ENCODE data around the gene FRZB. TPM values are rescaled to one million over a fixed set of nuclear protein-coding genes. Genes with fewer than 3 reads are reported as not detected.

The FRZB gene
- total RNA-seq, 1 experiment from 2014 or later: 1.9 TPM

DNA sequence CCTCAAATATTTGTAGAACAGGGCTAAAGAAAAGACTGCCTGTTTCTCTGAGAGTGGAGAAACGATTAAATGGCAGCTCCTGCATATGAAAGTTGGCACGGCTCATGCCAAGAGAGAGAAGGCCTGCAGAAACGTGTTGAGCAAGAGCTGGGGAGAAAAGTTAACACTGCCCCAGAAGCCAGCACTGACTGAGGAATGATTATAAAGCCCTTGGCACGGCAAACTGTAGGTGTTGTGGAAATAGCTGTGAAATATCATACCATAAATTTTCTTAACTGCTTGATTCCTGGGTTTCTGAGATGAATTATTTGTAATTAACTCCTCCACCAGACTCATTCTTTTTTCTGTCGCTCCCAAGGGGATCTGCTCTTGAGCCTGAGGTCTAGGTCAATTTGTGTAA, 4.3 kb downstream of the FRZB start:
- Mint-ChIP-seq H3K36me3 (no peaks in the 10 kb centered on the region), H3K4me3 (no peak overlapping the region), H3K9me3 (no peaks in the 10 kb centered on the region), H3K27ac (no peak overlapping the region), H3K27me3 (ENCODE audit: low read depth) (peaks cover 35% of the 10 kb centered on the region), H3K4me1 (peaks cover 7% of the 10 kb centered on the region)
- ATAC-seq (no peak), DNase-seq (ENCODE audit: low spot score) (no peak)
- TF ChIP-seq, protein P1, sequence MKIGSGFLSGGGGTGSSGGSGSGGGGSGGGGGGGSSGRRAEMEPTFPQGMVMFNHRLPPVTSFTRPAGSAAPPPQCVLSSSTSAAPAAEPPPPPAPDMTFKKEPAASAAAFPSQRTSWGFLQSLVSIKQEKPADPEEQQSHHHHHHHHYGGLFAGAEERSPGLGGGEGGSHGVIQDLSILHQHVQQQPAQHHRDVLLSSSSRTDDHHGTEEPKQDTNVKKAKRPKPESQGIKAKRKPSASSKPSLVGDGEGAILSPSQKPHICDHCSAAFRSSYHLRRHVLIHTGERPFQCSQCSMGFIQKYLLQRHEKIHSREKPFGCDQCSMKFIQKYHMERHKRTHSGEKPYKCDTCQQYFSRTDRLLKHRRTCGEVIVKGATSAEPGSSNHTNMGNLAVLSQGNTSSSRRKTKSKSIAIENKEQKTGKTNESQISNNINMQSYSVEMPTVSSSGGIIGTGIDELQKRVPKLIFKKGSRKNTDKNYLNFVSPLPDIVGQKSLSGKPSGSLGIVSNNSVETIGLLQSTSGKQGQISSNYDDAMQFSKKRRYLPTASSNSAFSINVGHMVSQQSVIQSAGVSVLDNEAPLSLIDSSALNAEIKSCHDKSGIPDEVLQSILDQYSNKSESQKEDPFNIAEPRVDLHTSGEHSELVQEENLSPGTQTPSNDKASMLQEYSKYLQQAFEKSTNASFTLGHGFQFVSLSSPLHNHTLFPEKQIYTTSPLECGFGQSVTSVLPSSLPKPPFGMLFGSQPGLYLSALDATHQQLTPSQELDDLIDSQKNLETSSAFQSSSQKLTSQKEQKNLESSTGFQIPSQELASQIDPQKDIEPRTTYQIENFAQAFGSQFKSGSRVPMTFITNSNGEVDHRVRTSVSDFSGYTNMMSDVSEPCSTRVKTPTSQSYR (CRISPR knock-in tag; IDR thresholded peaks at IDR 0.05): no peak
- no peak for TF ChIP-seq CREB1 (CRISPR knock-in tag; IDR thresholded peaks at IDR 0.05)
- TF ChIP-seq FOXK1 (CRISPR knock-in tag; IDR thresholded peaks at IDR 0.05): no peak
- TF ChIP-seq ZNF396 (CRISPR knock-in tag; IDR thresholded peaks at IDR 0.05; ENCODE audit: borderline replicate concordance): no peak
- TF ChIP-seq SP1 (CRISPR knock-in tag; conservative IDR thresholded peaks at IDR 0.05): no peak
- ChIA-PET CTCF (interaction anchor here (1.2 to 2.3 kb wide), 5 partner anchors 10 to 99 kb away, joined by 4 to 9 read pairs (median 7); no protein-coding TSS in a partner anchor), POLR2A (no interaction called here)

DNA sequence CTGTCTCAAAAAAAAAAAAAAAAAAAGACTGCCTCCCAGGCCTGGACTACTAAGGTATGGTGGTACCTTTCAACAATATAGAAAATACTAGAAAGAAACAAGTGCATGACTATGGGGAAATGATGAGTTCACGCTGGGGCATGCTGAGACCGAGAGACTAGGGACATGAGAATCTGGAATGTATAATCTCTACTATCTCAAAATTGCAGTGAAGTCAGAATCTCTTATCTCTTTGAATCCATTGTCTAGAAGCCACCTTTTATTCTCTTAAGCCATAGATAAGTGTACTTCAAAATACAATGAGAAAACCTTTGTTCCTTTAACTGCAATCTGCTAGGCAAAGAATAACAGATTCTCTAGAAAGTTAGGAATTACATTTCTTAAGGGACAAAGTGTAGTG, 5.6 kb downstream of the FRZB start:
- TF ChIP-seq SP1 (CRISPR knock-in tag; conservative IDR thresholded peaks at IDR 0.05): no peak
- TF ChIP-seq, protein P2, sequence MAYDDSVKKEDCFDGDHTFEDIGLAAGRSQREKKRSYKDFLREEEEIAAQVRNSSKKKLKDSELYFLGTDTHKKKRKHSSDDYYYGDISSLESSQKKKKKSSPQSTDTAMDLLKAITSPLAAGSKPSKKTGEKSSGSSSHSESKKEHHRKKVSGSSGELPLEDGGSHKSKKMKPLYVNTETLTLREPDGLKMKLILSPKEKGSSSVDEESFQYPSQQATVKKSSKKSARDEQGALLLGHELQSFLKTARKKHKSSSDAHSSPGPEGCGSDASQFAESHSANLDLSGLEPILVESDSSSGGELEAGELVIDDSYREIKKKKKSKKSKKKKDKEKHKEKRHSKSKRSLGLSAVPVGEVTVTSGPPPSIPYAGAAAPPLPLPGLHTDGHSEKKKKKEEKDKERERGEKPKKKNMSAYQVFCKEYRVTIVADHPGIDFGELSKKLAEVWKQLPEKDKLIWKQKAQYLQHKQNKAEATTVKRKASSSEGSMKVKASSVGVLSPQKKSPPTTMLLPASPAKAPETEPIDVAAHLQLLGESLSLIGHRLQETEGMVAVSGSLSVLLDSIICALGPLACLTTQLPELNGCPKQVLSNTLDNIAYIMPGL (CRISPR knock-in tag; IDR thresholded peaks at IDR 0.05): no peak
- no peak for TF ChIP-seq ESRRA (CRISPR knock-in tag; IDR thresholded peaks at IDR 0.05; ENCODE audit: borderline replicate concordance)
- TF ChIP-seq, protein P3, sequence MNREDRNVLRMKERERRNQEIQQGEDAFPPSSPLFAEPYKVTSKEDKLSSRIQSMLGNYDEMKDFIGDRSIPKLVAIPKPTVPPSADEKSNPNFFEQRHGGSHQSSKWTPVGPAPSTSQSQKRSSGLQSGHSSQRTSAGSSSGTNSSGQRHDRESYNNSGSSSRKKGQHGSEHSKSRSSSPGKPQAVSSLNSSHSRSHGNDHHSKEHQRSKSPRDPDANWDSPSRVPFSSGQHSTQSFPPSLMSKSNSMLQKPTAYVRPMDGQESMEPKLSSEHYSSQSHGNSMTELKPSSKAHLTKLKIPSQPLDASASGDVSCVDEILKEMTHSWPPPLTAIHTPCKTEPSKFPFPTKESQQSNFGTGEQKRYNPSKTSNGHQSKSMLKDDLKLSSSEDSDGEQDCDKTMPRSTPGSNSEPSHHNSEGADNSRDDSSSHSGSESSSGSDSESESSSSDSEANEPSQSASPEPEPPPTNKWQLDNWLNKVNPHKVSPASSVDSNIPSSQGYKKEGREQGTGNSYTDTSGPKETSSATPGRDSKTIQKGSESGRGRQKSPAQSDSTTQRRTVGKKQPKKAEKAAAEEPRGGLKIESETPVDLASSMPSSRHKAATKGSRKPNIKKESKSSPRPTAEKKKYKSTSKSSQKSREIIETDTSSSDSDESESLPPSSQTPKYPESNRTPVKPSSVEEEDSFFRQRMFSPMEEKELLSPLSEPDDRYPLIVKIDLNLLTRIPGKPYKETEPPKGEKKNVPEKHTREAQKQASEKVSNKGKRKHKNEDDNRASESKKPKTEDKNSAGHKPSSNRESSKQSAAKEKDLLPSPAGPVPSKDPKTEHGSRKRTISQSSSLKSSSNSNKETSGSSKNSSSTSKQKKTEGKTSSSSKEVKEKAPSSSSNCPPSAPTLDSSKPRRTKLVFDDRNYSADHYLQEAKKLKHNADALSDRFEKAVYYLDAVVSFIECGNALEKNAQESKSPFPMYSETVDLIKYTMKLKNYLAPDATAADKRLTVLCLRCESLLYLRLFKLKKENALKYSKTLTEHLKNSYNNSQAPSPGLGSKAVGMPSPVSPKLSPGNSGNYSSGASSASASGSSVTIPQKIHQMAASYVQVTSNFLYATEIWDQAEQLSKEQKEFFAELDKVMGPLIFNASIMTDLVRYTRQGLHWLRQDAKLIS (CRISPR knock-in tag; IDR thresholded peaks at IDR 0.05; ENCODE audit: borderline replicate concordance): no peak
- TF ChIP-seq, protein P4, sequence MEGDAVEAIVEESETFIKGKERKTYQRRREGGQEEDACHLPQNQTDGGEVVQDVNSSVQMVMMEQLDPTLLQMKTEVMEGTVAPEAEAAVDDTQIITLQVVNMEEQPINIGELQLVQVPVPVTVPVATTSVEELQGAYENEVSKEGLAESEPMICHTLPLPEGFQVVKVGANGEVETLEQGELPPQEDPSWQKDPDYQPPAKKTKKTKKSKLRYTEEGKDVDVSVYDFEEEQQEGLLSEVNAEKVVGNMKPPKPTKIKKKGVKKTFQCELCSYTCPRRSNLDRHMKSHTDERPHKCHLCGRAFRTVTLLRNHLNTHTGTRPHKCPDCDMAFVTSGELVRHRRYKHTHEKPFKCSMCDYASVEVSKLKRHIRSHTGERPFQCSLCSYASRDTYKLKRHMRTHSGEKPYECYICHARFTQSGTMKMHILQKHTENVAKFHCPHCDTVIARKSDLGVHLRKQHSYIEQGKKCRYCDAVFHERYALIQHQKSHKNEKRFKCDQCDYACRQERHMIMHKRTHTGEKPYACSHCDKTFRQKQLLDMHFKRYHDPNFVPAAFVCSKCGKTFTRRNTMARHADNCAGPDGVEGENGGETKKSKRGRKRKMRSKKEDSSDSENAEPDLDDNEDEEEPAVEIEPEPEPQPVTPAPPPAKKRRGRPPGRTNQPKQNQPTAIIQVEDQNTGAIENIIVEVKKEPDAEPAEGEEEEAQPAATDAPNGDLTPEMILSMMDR (IDR thresholded peaks at IDR 0.05): no peak
- TF ChIP-seq RORB (CRISPR knock-in tag; IDR thresholded peaks at IDR 0.05): no peak
- TF ChIP-seq SMAD4 (CRISPR knock-in tag; IDR thresholded peaks at IDR 0.05): no peak
- no peak for TF ChIP-seq CREB1 (CRISPR knock-in tag; IDR thresholded peaks at IDR 0.05)
- no peak for TF ChIP-seq ZNF121 (CRISPR knock-in tag; IDR thresholded peaks at IDR 0.05)
- Mint-ChIP-seq H3K27me3 (ENCODE audit: low read depth) (peaks cover 22% of the 10 kb centered on the region), H3K9me3 (no peaks in the 10 kb centered on the region), H3K27ac (no peak overlapping the region), H3K4me3 (no peak overlapping the region), H3K4me1 (peaks cover 3% of the 10 kb centered on the region), H3K36me3 (no peaks in the 10 kb centered on the region)
- POLR2A ChIA-PET: interaction anchor here (0.7 kb wide), 1 partner anchor 45 kb away, joined by 4 read pairs; no protein-coding TSS in a partner anchor
- CTCF ChIA-PET: no interaction called here
- ATAC-seq: no peak
- no peak for DNase-seq (ENCODE audit: low spot score)

DNA sequence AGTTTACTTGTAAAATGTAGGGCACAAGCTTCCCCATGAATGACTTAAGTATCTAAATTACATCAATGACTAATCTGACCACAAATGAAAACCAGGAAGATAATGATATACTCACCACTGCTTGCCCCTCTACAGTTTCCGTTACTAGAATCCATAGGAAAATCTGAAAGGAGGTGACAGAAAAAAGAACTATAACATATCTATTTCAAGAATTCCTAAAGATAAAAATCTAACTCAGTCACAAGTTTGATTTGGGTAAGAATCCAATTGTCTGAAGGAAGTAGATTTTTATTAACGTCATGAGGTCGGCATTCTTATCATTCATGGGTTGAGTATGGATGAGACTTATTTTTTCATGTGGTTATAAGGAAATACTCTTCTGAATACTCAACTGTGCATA, 7.8 kb downstream of the FRZB start:
- H3K9me3 Mint-ChIP-seq: no peaks in the 10 kb centered on the region
- H3K27me3 Mint-ChIP-seq (ENCODE audit: low read depth): peaks cover under 1% of the 10 kb centered on the region
- no peak overlapping the region for H3K4me3 Mint-ChIP-seq
- CTCF ChIA-PET: interaction anchor here (1.4 kb wide), 1 partner anchor 8 kb away, joined by 4 read pairs; the partner anchor contains the start of gene FRZB
- TF ChIP-seq ELF4 (CRISPR knock-in tag; IDR thresholded peaks at IDR 0.05; ENCODE audit: low read depth) (no peak), ZNF138 (CRISPR knock-in tag; conservative IDR thresholded peaks at IDR 0.05) (no peak), IRF2 (CRISPR knock-in tag; IDR thresholded peaks at IDR 0.05; ENCODE audit: borderline replicate concordance, low read depth) (no peak), RELA (CRISPR knock-in tag; IDR thresholded peaks at IDR 0.05; ENCODE audit: borderline replicate concordance) (no peak)
- H3K27ac Mint-ChIP-seq: no peak overlapping the region
- POLR2A ChIA-PET: no interaction called here
- DNase-seq (ENCODE audit: low spot score): no peak
- H3K36me3 Mint-ChIP-seq: no peaks in the 10 kb centered on the region
- no peaks in the 10 kb centered on the region for H3K4me1 Mint-ChIP-seq
- no peak for ATAC-seq
